HepG2 (cell line): ENCODE results near the gene OAT. TPM values are rescaled to one million over a fixed set of nuclear protein-coding genes. Genes with fewer than 3 reads are reported as not detected.

ENCODE experiments used
- CBX1 ChIP-seq: IDR thresholded peaks from one replicate; pipeline ENCODE4 v1.6.1; 2016; ENCODE audit warnings: antibody characterized with exemption, low read depth
- SIN3A ChIP-seq: IDR thresholded peaks from 2 replicates; pipeline ENCODE4 v1.6.1; 2011; ENCODE audit warnings: low read depth, mild to moderate bottlenecking, control low read depth, low read length, borderline replicate concordance
- SOX13 ChIP-seq, 3 experiments: fragments of 450-650 bp in 1 of 3; sonication (generic) in 1 of 3; formaldehyde crosslinking in 1 of 3; IDR thresholded peaks in 2 of 3; conservative IDR thresholded peaks in 1 of 3; 2 replicates each; pipeline versions ENCODE4 v1.5.0 to v1.6.1; 2016 to 2020; ENCODE audit warnings: antibody characterized with exemption in 1 of 3, mild to moderate bottlenecking in 1 of 3, missing compliant biosample characterization in 1 of 3, missing genetic modification reagents in 1 of 3, moderate library complexity in 1 of 3
- SOX6 ChIP-seq, 2 experiments: fragments of 450-650 bp in 1 of 2; sonication (generic) in 1 of 2; formaldehyde crosslinking in 1 of 2; IDR thresholded peaks; 2 replicates each; pipeline versions ENCODE4 v1.4.0 to v1.6.1; 2017 to 2020; ENCODE audit warnings: antibody characterized with exemption in 1 of 2, mild to moderate bottlenecking in 1 of 2, missing genetic modification reagents in 1 of 2
- ZNF350 ChIP-seq: sonication (generic); formaldehyde crosslinking; IDR thresholded peaks from 2 replicates; pipeline ENCODE4 v1.4.0; 2020; ENCODE audit warnings: mild to moderate bottlenecking, low read depth, missing genetic modification reagents, borderline replicate concordance
- ZNF777 ChIP-seq: sonication (generic); formaldehyde crosslinking; IDR thresholded peaks from 2 replicates; pipeline ENCODE4 v1.4.0; 2020; ENCODE audit warnings: missing genetic modification reagents
- ZSCAN25 ChIP-seq: sonication (generic); formaldehyde crosslinking; IDR thresholded peaks from 2 replicates; pipeline ENCODE4 v1.8.0; 2022; ENCODE audit warnings: mild to moderate bottlenecking, missing genetic modification reagents
- polyA plus RNA-seq, 8 experiments: library from polyadenylated mRNA; depleted of rRNA in 3 of 8; stranded (reverse) in 7 of 8; unstranded in 1 of 8; fragments of >200 nt; fragmentation: Illumina TruSeq in 4 of 8; extraction: Trizol in 4 of 8; gene quantifications; 2 replicates each; pipeline versions ENCODE4 v1.2.1 to v1.2.3, GENCODE V29; 2011 to 2016; ENCODE audit warnings: low read depth in 4 of 8, missing spikeins in 1 of 8, mixed read lengths in 1 of 8; ENCODE audit not compliant: insufficient read depth in 1 of 8
- total RNA-seq, 5 experiments: library from RNA; depleted of rRNA; stranded (reverse); fragments of >200 nt; fragmentation: Illumina TruSeq; extraction: Trizol; gene quantifications; 2 replicates each; pipeline ENCODE4 v1.2.3, GENCODE V29; 2016; ENCODE audit warnings: low read depth in 1 of 5
- TF ChIP-seq, protein P1 (sequence below): sonication (generic); formaldehyde crosslinking; IDR thresholded peaks from 2 replicates; pipeline ENCODE4 v1.4.0; 2020; ENCODE audit warnings: missing genetic modification reagents, mild to moderate bottlenecking, borderline replicate concordance
- TF ChIP-seq, protein P2 (sequence below): sonication (generic); formaldehyde crosslinking; conservative IDR thresholded peaks from 2 replicates; pipeline ENCODE4 v1.4.0; 2020; ENCODE audit warnings: missing genetic modification reagents
- TF ChIP-seq, protein P3 (sequence below): IDR thresholded peaks from 2 replicates; pipeline ENCODE4 v1.6.1; 2016; ENCODE audit warnings: low read depth, missing genetic modification reagents, missing compliant biosample characterization
- TF ChIP-seq, protein P4 (sequence below), 2 experiments: fragments of 450-650 bp in 1 of 2; sonication (generic) in 1 of 2; formaldehyde crosslinking; IDR thresholded peaks; 2 replicates each; pipeline versions ENCODE4 v1.5.0 to v1.8.0; 2020 to 2022; ENCODE audit warnings: mild to moderate bottlenecking in 1 of 2, missing genetic modification reagents in 1 of 2
- TF ChIP-seq, protein P5 (sequence below): sonication (generic); formaldehyde crosslinking; IDR thresholded peaks from 2 replicates; pipeline ENCODE4 v1.9.0; 2021; ENCODE audit warnings: mild to moderate bottlenecking, missing genetic modification reagents

The OAT gene
- total and polyA plus RNA-seq, 2 of the 13 experiments (the other 11 are each of a cell fraction or from before 2014, with no cell fraction given): 87.8 to 96.7 TPM

DNA sequence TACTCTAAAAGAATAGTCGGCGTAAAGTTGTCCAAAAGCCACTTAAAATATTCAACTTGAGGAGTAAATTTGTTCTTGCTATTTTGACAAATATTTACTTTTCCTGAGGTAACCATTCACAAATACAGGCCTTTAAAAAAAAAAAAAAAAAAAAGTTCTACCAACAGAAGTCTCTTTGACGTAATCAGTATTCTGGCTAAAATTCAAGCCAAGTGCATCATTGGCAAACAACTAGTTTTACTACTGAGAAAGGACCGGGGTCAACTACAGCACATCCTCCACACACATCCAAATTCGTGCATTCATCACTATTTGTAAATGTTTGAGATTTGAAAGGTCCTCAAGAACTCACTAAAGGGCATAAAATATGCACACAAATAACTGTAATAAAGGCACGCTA, 2.0 kb downstream of the OAT start (continued):
- TF ChIP-seq, protein P1, sequence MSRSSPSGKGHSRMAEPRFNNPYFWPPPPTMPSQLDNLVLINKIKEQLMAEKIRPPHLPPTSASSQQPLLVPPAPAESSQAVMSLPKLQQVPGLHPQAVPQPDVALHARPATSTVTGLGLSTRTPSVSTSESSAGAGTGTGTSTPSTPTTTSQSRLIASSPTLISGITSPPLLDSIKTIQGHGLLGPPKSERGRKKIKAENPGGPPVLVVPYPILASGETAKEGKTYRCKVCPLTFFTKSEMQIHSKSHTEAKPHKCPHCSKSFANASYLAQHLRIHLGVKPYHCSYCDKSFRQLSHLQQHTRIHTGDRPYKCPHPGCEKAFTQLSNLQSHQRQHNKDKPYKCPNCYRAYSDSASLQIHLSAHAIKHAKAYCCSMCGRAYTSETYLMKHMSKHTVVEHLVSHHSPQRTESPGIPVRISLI (CRISPR knock-in tag): peak; percentile 85; the same call in 1 of the 2 replicates
- TF ChIP-seq, protein P2, sequence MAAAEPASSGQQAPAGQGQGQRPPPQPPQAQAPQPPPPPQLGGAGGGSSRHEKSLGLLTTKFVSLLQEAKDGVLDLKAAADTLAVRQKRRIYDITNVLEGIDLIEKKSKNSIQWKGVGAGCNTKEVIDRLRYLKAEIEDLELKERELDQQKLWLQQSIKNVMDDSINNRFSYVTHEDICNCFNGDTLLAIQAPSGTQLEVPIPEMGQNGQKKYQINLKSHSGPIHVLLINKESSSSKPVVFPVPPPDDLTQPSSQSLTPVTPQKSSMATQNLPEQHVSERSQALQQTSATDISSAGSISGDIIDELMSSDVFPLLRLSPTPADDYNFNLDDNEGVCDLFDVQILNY: no peak
- no peak for TF ChIP-seq ZNF777 (CRISPR knock-in tag)
- TF ChIP-seq, protein P3, sequence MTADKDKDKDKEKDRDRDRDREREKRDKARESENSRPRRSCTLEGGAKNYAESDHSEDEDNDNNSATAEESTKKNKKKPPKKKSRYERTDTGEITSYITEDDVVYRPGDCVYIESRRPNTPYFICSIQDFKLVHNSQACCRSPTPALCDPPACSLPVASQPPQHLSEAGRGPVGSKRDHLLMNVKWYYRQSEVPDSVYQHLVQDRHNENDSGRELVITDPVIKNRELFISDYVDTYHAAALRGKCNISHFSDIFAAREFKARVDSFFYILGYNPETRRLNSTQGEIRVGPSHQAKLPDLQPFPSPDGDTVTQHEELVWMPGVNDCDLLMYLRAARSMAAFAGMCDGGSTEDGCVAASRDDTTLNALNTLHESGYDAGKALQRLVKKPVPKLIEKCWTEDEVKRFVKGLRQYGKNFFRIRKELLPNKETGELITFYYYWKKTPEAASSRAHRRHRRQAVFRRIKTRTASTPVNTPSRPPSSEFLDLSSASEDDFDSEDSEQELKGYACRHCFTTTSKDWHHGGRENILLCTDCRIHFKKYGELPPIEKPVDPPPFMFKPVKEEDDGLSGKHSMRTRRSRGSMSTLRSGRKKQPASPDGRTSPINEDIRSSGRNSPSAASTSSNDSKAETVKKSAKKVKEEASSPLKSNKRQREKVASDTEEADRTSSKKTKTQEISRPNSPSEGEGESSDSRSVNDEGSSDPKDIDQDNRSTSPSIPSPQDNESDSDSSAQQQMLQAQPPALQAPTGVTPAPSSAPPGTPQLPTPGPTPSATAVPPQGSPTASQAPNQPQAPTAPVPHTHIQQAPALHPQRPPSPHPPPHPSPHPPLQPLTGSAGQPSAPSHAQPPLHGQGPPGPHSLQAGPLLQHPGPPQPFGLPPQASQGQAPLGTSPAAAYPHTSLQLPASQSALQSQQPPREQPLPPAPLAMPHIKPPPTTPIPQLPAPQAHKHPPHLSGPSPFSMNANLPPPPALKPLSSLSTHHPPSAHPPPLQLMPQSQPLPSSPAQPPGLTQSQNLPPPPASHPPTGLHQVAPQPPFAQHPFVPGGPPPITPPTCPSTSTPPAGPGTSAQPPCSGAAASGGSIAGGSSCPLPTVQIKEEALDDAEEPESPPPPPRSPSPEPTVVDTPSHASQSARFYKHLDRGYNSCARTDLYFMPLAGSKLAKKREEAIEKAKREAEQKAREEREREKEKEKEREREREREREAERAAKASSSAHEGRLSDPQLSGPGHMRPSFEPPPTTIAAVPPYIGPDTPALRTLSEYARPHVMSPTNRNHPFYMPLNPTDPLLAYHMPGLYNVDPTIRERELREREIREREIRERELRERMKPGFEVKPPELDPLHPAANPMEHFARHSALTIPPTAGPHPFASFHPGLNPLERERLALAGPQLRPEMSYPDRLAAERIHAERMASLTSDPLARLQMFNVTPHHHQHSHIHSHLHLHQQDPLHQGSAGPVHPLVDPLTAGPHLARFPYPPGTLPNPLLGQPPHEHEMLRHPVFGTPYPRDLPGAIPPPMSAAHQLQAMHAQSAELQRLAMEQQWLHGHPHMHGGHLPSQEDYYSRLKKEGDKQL (CRISPR knock-in tag): peak; percentile 38; the same call in 1 of the 2 replicates
- TF ChIP-seq, protein P4, sequence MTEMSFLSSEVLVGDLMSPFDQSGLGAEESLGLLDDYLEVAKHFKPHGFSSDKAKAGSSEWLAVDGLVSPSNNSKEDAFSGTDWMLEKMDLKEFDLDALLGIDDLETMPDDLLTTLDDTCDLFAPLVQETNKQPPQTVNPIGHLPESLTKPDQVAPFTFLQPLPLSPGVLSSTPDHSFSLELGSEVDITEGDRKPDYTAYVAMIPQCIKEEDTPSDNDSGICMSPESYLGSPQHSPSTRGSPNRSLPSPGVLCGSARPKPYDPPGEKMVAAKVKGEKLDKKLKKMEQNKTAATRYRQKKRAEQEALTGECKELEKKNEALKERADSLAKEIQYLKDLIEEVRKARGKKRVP (CRISPR knock-in tag; IDR thresholded peaks at IDR 0.05): peak in 1 of 2 experiments; percentile 48; a peak in 1 of 4 replicates
- no peak for TF ChIP-seq SOX6 (IDR thresholded peaks at IDR 0.05)
- TF ChIP-seq SOX6 (CRISPR knock-in tag; IDR thresholded peaks at IDR 0.05): peak; percentile 17; the same call in 1 of the 2 replicates
- TF ChIP-seq ZNF350 (CRISPR knock-in tag): no peak
- TF ChIP-seq ZSCAN25 (CRISPR knock-in tag): no peak
- TF ChIP-seq, protein P5, sequence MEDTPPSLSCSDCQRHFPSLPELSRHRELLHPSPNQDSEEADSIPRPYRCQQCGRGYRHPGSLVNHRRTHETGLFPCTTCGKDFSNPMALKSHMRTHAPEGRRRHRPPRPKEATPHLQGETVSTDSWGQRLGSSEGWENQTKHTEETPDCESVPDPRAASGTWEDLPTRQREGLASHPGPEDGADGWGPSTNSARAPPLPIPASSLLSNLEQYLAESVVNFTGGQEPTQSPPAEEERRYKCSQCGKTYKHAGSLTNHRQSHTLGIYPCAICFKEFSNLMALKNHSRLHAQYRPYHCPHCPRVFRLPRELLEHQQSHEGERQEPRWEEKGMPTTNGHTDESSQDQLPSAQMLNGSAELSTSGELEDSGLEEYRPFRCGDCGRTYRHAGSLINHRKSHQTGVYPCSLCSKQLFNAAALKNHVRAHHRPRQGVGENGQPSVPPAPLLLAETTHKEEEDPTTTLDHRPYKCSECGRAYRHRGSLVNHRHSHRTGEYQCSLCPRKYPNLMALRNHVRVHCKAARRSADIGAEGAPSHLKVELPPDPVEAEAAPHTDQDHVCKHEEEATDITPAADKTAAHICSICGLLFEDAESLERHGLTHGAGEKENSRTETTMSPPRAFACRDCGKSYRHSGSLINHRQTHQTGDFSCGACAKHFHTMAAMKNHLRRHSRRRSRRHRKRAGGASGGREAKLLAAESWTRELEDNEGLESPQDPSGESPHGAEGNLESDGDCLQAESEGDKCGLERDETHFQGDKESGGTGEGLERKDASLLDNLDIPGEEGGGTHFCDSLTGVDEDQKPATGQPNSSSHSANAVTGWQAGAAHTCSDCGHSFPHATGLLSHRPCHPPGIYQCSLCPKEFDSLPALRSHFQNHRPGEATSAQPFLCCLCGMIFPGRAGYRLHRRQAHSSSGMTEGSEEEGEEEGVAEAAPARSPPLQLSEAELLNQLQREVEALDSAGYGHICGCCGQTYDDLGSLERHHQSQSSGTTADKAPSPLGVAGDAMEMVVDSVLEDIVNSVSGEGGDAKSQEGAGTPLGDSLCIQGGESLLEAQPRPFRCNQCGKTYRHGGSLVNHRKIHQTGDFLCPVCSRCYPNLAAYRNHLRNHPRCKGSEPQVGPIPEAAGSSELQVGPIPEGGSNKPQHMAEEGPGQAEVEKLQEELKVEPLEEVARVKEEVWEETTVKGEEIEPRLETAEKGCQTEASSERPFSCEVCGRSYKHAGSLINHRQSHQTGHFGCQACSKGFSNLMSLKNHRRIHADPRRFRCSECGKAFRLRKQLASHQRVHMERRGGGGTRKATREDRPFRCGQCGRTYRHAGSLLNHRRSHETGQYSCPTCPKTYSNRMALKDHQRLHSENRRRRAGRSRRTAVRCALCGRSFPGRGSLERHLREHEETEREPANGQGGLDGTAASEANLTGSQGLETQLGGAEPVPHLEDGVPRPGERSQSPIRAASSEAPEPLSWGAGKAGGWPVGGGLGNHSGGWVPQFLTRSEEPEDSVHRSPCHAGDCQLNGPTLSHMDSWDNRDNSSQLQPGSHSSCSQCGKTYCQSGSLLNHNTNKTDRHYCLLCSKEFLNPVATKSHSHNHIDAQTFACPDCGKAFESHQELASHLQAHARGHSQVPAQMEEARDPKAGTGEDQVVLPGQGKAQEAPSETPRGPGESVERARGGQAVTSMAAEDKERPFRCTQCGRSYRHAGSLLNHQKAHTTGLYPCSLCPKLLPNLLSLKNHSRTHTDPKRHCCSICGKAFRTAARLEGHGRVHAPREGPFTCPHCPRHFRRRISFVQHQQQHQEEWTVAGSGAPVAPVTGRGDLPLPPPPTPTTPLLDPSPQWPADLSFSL (CRISPR knock-in tag): no peak
- 0 out of 2 replicates have a peak, but pooled peaks have one; percentile 48 for TF ChIP-seq SIN3A
- TF ChIP-seq SOX13 (IDR thresholded peaks at IDR 0.05): no peak
- TF ChIP-seq SOX13 (CRISPR knock-in tag; conservative IDR thresholded peaks at IDR 0.05 in 1 of 2, IDR thresholded peaks at IDR 0.05 in 1 of 2): peak in 1 of 2 experiments; percentile 30; a peak in 1 of 4 replicates
- TF ChIP-seq CBX1: no peak
